GM19328 (cell line): ENCODE data around the gene TXNDC17.
"Not testable (repeated sequence)": the region's sequence is repeated elsewhere in the genome, so short reads cannot be mapped to it uniquely, and the experiment has no call there.

Experiments
- ATAC-seq: cut with Tn5 transposase; IDR thresholded peaks from one replicate; pipeline ENCODE4 v1.9.1; 2021; ENCODE audit warnings: mild to moderate bottlenecking, moderate library complexity; ENCODE audit not compliant: unreplicated experiment

The TXNDC17 gene

DNA sequence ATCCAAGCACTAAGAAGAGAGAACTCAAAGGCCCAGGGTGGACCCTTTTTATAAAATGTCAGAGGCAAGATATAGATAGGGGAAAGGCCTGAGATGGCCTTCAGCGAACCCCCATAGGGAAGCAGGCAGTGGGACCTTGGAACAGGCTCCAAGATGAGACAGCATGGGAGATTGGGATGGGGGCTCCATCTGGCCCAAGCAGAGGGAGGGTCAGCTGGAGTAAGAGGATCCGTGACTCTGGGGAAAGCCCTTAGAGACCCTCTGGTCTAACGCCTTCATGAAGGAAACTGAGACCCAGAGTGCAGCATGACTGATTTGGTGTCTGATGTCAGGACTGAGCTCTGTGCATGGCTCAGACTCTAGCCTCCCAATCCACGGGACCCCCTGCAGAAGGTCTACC is 41.5 kb downstream of the TXNDC17 start:
- no peak for ATAC-seq

DNA sequence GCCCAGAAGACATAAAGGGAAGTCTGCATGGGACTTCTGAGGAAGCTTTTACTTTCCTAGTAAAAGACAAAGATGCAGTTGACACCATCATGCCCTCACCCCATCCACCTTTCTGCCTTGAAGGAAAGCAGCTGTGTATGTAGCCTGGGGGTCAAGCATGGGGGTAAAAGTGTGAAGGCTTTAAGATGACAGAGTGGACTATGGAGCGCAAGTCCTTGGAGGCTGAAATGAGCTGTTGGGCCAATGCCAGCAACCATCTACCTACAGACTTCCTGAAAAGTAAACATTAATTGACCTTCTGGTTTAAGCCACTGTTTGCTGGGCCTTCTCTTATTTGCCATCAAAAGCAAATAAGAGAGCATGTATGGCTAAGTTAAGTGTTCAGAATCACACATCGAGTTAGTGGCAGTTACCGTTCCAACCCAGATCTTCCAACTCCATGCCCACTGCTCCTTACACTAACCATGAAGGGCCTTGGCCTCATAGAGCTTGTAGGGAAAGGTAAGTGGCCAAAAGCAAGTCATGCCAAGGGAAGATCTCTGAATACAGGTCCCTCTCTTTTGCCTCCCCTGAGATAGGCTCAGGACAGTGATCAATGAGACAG is 42.3 kb downstream of the TXNDC17 start:
- no peak for ATAC-seq

DNA sequence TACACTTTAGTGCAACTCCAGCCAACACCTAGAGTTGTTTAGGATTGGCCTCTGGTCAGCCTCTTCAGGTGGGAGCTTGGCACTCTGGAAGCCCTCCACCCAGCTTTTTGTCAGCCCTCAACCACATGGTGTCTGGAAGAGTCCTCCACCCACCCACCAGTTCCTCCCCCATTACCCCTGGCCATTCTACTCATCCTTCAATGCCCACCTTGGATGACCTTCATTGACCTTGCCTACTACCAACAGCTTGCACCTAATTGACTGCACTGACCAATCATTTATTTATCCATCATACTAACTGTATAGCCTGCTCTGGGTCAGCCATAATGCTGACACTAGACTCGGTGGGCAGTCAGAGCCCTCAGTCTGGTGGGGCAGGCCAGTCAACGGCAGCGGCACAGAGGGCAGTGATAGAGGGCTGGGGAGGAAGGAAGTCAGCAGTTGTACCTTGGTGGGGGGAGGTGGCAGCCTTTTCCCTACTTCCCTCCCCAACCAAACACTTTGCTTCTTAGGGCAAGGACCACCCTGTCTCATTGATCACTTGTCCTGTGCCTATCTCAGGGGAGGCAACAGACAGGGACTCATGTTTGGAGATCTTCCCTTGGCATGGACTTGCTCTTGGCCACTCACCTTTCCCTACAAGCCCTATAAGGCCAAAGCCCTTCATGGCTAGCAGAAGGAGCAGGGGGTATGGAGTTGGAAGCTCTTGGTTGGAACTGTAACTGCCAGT is 43.0 kb downstream of the TXNDC17 start:
- ATAC-seq = no peak

DNA sequence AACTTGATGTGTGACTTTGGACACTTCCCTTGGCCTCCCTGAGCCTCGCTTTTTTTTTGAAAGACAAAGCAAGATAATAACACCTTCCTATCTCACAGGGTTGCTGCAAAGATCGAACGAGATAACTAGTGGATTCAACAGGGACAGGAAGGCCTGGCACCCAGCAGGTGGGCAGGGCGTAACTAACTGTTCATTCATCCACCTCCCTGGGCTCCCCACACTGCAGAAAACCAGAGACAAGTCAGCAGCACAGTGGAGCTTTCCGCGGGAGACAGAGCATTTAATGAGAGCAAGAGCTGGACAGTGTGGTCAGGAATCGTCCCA is 43.6 kb downstream of the TXNDC17 start:
- ATAC-seq = no peak

DNA sequence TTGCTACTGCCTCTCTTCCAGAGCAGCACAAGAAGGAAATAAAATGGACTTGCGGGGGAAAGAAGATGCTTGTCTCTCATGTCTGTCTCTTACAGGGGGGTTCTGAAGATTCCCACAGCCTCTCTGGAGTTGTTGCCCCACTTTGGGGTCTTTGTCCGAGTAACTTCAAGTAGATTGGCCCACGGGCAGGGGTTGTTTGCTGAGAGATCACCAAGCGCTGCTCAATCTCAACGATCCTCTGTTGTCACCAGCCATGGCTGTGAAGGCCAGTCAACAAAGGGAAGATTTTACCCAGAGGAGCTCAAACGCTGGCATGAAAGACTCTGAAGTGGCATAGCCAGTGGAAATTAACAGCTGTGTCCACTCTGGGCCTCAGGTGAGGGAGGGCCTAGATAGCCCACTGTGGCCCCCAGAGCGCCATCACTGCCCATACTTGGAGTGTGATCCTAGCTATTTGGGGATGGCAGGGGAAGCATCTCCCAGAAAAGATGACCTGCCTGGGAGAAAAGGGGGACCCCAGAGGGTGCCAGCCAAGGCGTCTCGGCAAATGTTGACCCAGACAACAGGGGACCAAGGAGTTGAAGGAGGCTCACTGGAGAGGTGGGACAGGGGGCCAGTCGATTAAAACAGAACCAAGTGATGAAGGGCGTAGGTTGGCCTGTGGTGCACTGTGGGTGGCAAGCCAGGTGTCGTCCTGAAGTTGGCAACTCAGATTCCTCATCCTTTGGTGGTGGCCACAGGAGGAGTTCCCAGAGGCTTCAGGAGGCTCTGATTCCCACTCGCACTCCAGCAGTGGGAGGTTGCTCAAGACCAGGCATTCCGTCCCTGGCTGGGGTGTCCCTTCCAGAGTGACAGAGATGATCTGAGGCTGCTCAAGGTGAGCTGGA is 44.3 kb downstream of the TXNDC17 start:
- no peak for ATAC-seq

DNA sequence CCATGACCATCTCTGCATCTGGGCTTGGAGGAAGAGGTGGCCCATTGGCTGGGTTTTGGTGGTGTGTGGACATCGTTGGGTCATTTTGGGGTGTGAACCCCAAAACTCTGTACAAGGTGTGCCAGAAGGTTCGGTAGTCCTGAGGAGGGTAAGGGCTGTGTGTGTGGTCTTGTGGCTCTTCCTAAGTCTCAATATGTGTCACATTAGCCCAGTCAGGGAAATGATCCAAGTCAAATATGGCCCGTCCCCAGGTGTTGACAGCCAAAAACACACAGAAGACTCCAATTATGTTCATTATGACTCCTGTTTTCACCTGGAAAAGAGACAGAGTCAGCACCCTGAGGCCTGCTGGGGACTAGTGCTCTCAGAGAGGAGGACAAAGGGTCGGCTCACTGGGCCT is 45.2 kb downstream of the TXNDC17 start:
- no peak for ATAC-seq

DNA sequence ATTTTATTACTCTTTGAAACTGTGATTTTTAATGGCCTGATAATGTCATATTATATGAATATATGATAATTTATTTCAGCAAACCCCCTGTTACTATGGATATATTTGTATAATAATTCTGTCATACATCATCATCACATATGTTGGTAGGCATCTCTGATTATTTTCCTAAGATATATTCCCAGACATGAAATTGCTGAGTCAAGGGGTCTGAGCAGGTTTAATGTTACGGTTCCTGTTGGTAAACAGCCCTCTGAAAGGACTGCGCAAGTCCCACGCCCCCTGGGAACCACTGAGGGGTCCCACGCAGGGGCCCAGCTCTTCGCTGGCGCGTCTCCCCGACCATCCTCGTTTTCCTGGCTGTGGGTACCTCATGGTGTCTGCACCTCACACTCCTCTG is 48.1 kb downstream of the TXNDC17 start:
- ATAC-seq = no peak

DNA sequence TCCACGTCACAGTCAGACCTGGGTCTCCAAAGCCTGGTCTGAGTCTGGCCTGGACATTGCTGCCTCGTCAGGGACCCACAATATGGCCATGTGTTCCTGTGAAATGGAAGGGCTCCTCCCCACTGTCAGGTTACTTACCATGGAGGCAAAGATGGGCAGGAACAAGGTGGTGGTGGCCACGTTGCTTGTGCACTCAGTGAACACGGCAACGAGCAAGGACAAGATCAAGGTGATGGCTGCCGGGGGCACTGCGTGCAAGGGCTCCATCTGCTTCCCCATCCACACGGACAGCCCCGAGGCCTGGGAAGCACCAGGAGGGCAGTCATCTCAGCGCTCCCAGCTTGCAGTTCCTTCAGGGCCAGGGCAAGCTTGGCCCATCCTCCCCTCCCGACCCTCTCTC is 49.8 kb downstream of the TXNDC17 start:
- ATAC-seq = no peak

DNA sequence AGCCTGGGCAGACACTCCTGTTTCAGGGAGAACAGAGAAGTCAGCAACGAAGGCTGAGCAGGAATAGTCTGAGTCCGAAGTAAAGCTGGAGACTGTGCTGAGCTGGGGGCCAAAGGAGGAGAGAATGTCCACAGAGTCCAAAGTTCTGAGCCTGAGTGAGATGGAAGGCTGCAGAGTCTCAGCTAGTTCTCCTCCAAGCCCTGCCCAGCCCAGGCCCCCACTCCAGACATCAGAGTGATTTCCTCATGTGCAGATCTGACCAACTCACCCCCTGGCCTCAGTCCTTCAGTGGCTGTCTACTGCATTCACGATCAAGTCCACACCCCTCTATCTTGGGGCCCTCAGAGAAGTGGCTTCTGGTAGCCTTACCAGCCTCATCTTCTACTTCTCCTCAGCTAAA is 50.7 kb downstream of the TXNDC17 start:
- ATAC-seq = no peak

DNA sequence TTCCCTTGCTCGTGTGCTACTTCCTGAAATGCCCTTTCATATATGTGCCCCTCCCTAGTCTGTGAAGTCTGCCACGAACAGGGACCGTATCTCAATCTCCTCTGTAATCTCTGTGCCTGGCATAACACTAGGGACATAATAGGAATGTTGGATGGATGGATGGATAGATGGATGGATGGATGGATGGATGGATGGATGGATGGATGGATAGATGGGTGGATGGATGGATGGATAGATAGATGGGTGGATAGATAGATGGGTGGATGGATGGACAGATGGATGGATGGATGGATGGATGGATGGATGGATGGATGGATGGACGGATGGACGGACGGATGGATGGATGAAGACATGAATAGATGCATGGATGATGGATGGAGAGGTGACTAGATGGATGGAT is 51.1 kb downstream of the TXNDC17 start:
- not testable (repeated sequence) for ATAC-seq
